Suprapubic skin (tissue), 4 donors: ENCODE measurements around the gene RNF13. TPM values are rescaled to one million over a fixed set of nuclear protein-coding genes. Genes with fewer than 3 reads are reported as not detected.

ENCODE experiments used
- DNase-seq, 2 donors: peaks; one replicate each; pipeline ENCODE4 v3.0.0-alpha.2; 2019; ENCODE audit warnings: low spot score in 2 of 2
- H3K27ac ChIP-seq: fragments of 200-600 bp; sonication (generic); one replicate; pipeline ENCODE4 v1.5.1; 2019
- H3K27me3 ChIP-seq: fragments of 200-600 bp; sonication (generic); one replicate; pipeline ENCODE4 v1.5.1; 2019
- H3K36me3 ChIP-seq: fragments of 200-600 bp; sonication (generic); one replicate; pipeline ENCODE4 v1.5.1; 2019
- H3K4me1 ChIP-seq: fragments of 200-600 bp; sonication (generic); one replicate; pipeline ENCODE4 v1.5.1; 2019
- H3K4me3 ChIP-seq: fragments of 200-600 bp; sonication (generic); one replicate; pipeline ENCODE4 v1.5.1; 2019; ENCODE audit warnings: mild to moderate bottlenecking
- H3K9me3 ChIP-seq: fragments of 200-600 bp; sonication (generic); one replicate; pipeline ENCODE4 v1.5.1; 2019
- CTCF ChIP-seq, 2 donors: fragments of 200-600 bp in 1 of 2; fragments of 450-650 bp in 1 of 2; sonication (generic) in 1 of 2; IDR thresholded peaks; one replicate each; pipeline ENCODE4 v1.5.1; 2016 to 2019; ENCODE audit warnings: antibody characterized with exemption in 2 of 2, mild to moderate bottlenecking in 1 of 2, moderate library complexity in 1 of 2
- EP300 ChIP-seq: sonication (generic); formaldehyde crosslinking; IDR thresholded peaks from one replicate; pipeline ENCODE4 v1.6.1; 2017; ENCODE audit warnings: antibody characterized with exemption
- POLR2A ChIP-seq, 2 donors: fragments of 450-650 bp; IDR thresholded peaks; one replicate each; pipeline ENCODE4 v1.6.1; 2017; ENCODE audit warnings: antibody characterized with exemption in 2 of 2, mild to moderate bottlenecking in 2 of 2, moderate library complexity in 2 of 2
- POLR2AphosphoS5 ChIP-seq, 3 donors: sonication (generic); formaldehyde crosslinking; IDR thresholded peaks; one replicate each; pipeline ENCODE4 v1.6.1; 2017; ENCODE audit warnings: antibody characterized with exemption in 3 of 3
- WGBS: methylation state at CpG from one replicate; pipeline ENCODE4 v1.1.5; 2018; 5-methylcytosine and 5-hydroxymethylcytosine counted together
- total RNA-seq, 4 donors: library from RNA; depleted of rRNA; stranded (reverse); fragments of >200 nt; gene quantifications; one replicate each; pipeline ENCODE4 v1.1.0, GENCODE V29; 2016

The RNF13 gene
- total RNA-seq, 4 donors from 2014 or later, result 52.1 to 78.9 (median 73.7) TPM

- no peak overlapping the region for H3K4me3 ChIP-seq
- WGBS, result 89% methylated on average over 5 of the region's 5 CpGs
- no peaks in the 10 kb centered on the region for H3K9me3 ChIP-seq
- peaks cover 31% of the 10 kb centered on the region for H3K36me3 ChIP-seq
- TF ChIP-seq CTCF (IDR thresholded peaks at IDR 0.05), result no peak
- no peak for TF ChIP-seq POLR2A (IDR thresholded peaks at IDR 0.05)
- no peaks in the 10 kb centered on the region for H3K4me1 ChIP-seq
- H3K27ac ChIP-seq, result no peak overlapping the region
- H3K27me3 ChIP-seq, result no peaks in the 10 kb centered on the region
- DNase-seq, result no peak
These were observed 104.2 kb downstream of the RNF13 start for GRCh38 chr3:149917124-149917667.

- H3K4me1 ChIP-seq, result no peaks in the 10 kb centered on the region
- H3K4me3 ChIP-seq, result no peak overlapping the region
- 95% methylated on average over 3 of the region's 3 CpGs for WGBS
- TF ChIP-seq POLR2A (IDR thresholded peaks at IDR 0.05) (no peak), EP300 (no peak), POLR2AphosphoS5 (IDR thresholded peaks at IDR 0.05) (no peak), CTCF (IDR thresholded peaks at IDR 0.05) (no peak)
- no peak for DNase-seq
- H3K27ac ChIP-seq, result no peak overlapping the region
- no peaks in the 10 kb centered on the region for H3K9me3 ChIP-seq
- H3K27me3 ChIP-seq, result no peaks in the 10 kb centered on the region
- H3K36me3 ChIP-seq, result peaks cover 20% of the 10 kb centered on the region
These were observed 106.5 kb downstream of the RNF13 start for GRCh38 chr3:149919509-149919908.

GRCh38 chr3:149920119-149920518 lies 107.1 kb downstream of the RNF13 start:
- WGBS, result 95% methylated on average over 3 of the region's 3 CpGs
- no peak overlapping the region for H3K27ac ChIP-seq
- no peak overlapping the region for H3K4me3 ChIP-seq
- no peak for DNase-seq
- H3K27me3 ChIP-seq, result no peaks in the 10 kb centered on the region
- no peaks in the 10 kb centered on the region for H3K4me1 ChIP-seq
- H3K9me3 ChIP-seq, result no peaks in the 10 kb centered on the region
- H3K36me3 ChIP-seq, result peaks cover 16% of the 10 kb centered on the region
- TF ChIP-seq EP300 (no peak), CTCF (IDR thresholded peaks at IDR 0.05) (no peak), POLR2A (IDR thresholded peaks at IDR 0.05) (no peak), POLR2AphosphoS5 (IDR thresholded peaks at IDR 0.05) (no peak)

DNA sequence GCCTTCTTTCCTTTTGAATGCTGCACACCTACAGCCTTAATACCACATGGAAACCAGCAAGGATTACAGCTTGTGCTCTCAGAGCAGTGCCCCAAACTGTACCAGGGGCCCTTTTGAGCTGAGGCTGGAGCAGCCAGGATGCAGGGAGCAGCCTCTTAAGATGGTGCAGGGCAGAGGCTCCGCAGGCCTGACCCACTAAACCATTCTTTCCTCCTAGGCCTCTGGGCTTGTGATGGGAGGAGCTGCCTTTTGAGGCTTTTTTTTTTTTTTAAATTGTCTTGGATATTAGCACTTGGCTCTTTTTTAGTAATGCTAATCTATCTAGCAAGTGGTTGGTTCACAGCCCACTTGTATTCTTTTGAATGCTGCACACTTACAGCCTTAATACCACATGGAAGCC lies 120.0 kb downstream of the RNF13 start:
- Histone ChIP-seq H3K9me3 (no peaks in the 10 kb centered on the region), H3K27me3 (no peaks in the 10 kb centered on the region), H3K36me3 (peaks cover 17% of the 10 kb centered on the region), H3K4me3 (no peak overlapping the region), H3K27ac (no peak overlapping the region), H3K4me1 (no peaks in the 10 kb centered on the region)
- TF ChIP-seq POLR2AphosphoS5 (IDR thresholded peaks at IDR 0.05) (no peak), CTCF (IDR thresholded peaks at IDR 0.05) (no peak), POLR2A (IDR thresholded peaks at IDR 0.05) (no peak), EP300 (no peak)
- no peak for DNase-seq
- 89% methylated on average over 1 of the region's 1 CpG for WGBS

GRCh38 chr3:149933858-149934257 lies 120.8 kb downstream of the RNF13 start:
- Histone ChIP-seq H3K27me3 (no peaks in the 10 kb centered on the region), H3K27ac (no peak overlapping the region), H3K9me3 (no peaks in the 10 kb centered on the region), H3K4me3 (no peak overlapping the region), H3K36me3 (peaks cover 16% of the 10 kb centered on the region), H3K4me1 (no peaks in the 10 kb centered on the region)
- no peak for TF ChIP-seq POLR2AphosphoS5 (IDR thresholded peaks at IDR 0.05)
- TF ChIP-seq POLR2A (IDR thresholded peaks at IDR 0.05), result no peak
- no peak for TF ChIP-seq CTCF (IDR thresholded peaks at IDR 0.05)
- TF ChIP-seq EP300, result no peak
- DNase-seq, result no peak
